HG02885 (cell line): ENCODE results near the gene TMEM151A.
"Not testable (repeated sequence)": the region's sequence is repeated elsewhere in the genome, so short reads cannot be mapped to it uniquely, and the experiment has no call there.

Source experiments
- ATAC-seq: cut with Tn5 transposase; IDR thresholded peaks from one replicate; pipeline ENCODE4 v1.9.1; 2021; ENCODE audit warnings: mild to moderate bottlenecking; ENCODE audit not compliant: unreplicated experiment, poor library complexity

Gene TMEM151A

GRCh38 chr11:66318600-66318970 is 26.9 kb downstream of the TMEM151A start:
- no peak for ATAC-seq

- not testable (repeated sequence) for ATAC-seq
Observed at GRCh38 chr11:66320289-66320688, 28.6 kb downstream of the TMEM151A start.

- not testable (repeated sequence) for ATAC-seq
Observed at GRCh38 chr11:66320748-66321147, 29.1 kb downstream of the TMEM151A start.

GRCh38 chr11:66321606-66322005 is 29.9 kb downstream of the TMEM151A start:
- ATAC-seq = no peak

- ATAC-seq = no peak
Observed at GRCh38 chr11:66322732-66323427, 31.2 kb downstream of the TMEM151A start.

- ATAC-seq = no peak
Observed at GRCh38 chr11:66323684-66324083, 32.0 kb downstream of the TMEM151A start.

GRCh38 chr11:66324664-66325063 is 33.0 kb downstream of the TMEM151A start:
- no peak for ATAC-seq

- no peak for ATAC-seq
Observed at GRCh38 chr11:66325263-66325671, 33.6 kb downstream of the TMEM151A start.

- ATAC-seq = no peak
Observed at GRCh38 chr11:66326261-66327111, 34.8 kb downstream of the TMEM151A start.

GRCh38 chr11:66327171-66328030 is 35.7 kb downstream of the TMEM151A start:
- no peak for ATAC-seq

- no peak for ATAC-seq
Observed at GRCh38 chr11:66328031-66328301, 36.3 kb downstream of the TMEM151A start.

- ATAC-seq = peak; percentile 59
Observed at GRCh38 chr11:66328302-66329144, 36.8 kb downstream of the TMEM151A start.

- no peak for ATAC-seq
Observed at GRCh38 chr11:66329165-66329673, 37.5 kb downstream of the TMEM151A start.

GRCh38 chr11:66330931-66331330 is 39.2 kb downstream of the TMEM151A start:
- no peak for ATAC-seq

GRCh38 chr11:66331542-66332370 is 40.1 kb downstream of the TMEM151A start:
- no peak for ATAC-seq

- no peak for ATAC-seq
Observed at GRCh38 chr11:66332371-66333219, 40.9 kb downstream of the TMEM151A start.

- ATAC-seq = no peak
Observed at GRCh38 chr11:66333220-66333877, 41.7 kb downstream of the TMEM151A start.
